HepG2 (cell line): ENCODE results near the gene NRAP. TPM values are rescaled to one million over a fixed set of nuclear protein-coding genes. Genes with fewer than 3 reads are reported as not detected.

Experiments
- ATAC-seq: fragments of 200-7000 bp; cut with Tn5 transposase; 3 replicates; pipeline ENCODE4 v1.9.1; 2020; ENCODE audit warnings: mild to moderate bottlenecking, moderate library complexity
- BruUV-seq: library from RNA; stranded (reverse); fragments of 400-500 nt; replicated peaks from 2 replicates; lab custom pipeline; 2021; lab: Mats Ljungman, UMichigan
- CTCF ChIA-PET: fragments of 300-600 bp; formaldehyde crosslinking; extraction: SDS; loops from one replicate; lab custom pipeline; 2021; ENCODE audit warnings: low total read pairs, inconsistent platforms, low intra/inter-chr PET ratio; lab: Yijun Ruan, JAX
- POLR2A ChIA-PET: fragments of 350-600 bp; sonication (Branson Sonifier 250); formaldehyde crosslinking; loops from one replicate; lab custom pipeline; 2020; ENCODE audit warnings: antibody characterized with exemption, inconsistent platforms; lab: Yijun Ruan, JAX
- DNase-seq: peaks from one replicate; pipeline ENCODE4 v3.0.0-alpha.2; 2015; ENCODE audit warnings: low spot score
- FAIRE-seq: peaks from 3 replicates; lab custom pipeline; 2011; peaks lifted over from hg19 to GRCh38; lab: Jason Lieb, UNC
- H2AFZ ChIP-seq: one replicate; pipeline ENCODE4 v1.6.1; 2011; ENCODE audit warnings: low read length, inconsistent platforms
- H3K27ac ChIP-seq: fragments of 300-600 bp; 3 replicates; pipeline ENCODE4 v1.8.0; 2011; ENCODE audit warnings: mixed run types, mild to moderate bottlenecking, mixed read lengths, low read length, inconsistent platforms; ENCODE audit not compliant: insufficient read depth; ENCODE audit errors: extremely low read length
- H3K27me3 ChIP-seq, 2 experiments: fragments of 200-600 bp in 1 of 2; 2 replicates in 1 of 2; 3 replicates in 1 of 2; pipeline versions ENCODE4 v1.6.0 to v1.8.0; 2011; ENCODE audit warnings: low read length in 2 of 2, mild to moderate bottlenecking in 2 of 2, moderate library complexity in 2 of 2, inconsistent platforms in 1 of 2; ENCODE audit not compliant: insufficient read depth in 2 of 2, control insufficient read depth in 1 of 2
- H3K36me3 ChIP-seq, 2 experiments: fragments of 200-600 bp in 1 of 2; replicated peaks in 1 of 2; 2 replicates in 1 of 2; 3 replicates in 1 of 2; pipeline versions ENCODE4 v1.5.1 to v1.8.0; 2011; ENCODE audit warnings: low read length in 2 of 2, inconsistent platforms in 1 of 2; ENCODE audit not compliant: insufficient read depth in 2 of 2, control insufficient read depth in 1 of 2
- H3K4me1 ChIP-seq: 2 replicates; pipeline ENCODE4 v1.5.1; 2012; ENCODE audit warnings: low read length, inconsistent platforms; ENCODE audit not compliant: insufficient read depth
- H3K4me2 ChIP-seq: 2 replicates; pipeline ENCODE4 v1.6.0; 2011; ENCODE audit warnings: low read depth, low read length, inconsistent platforms
- H3K4me3 ChIP-seq, 3 experiments: fragments of 200-600 bp in 1 of 3; sonication (generic), shearing (Covaris generic) in 1 of 3; replicated peaks in 1 of 3; 2 replicates each; pipeline ENCODE4 v1.5.1; 2011 to 2016; ENCODE audit warnings: low read length in 3 of 3, inconsistent platforms in 2 of 3, low read depth in 2 of 3, mild to moderate bottlenecking in 2 of 3, control low read depth in 1 of 3, mixed read lengths in 1 of 3; ENCODE audit not compliant: insufficient read depth in 1 of 3
- H3K79me2 ChIP-seq: one replicate; pipeline ENCODE4 v1.6.1; 2011; ENCODE audit warnings: low read length, inconsistent platforms; ENCODE audit not compliant: insufficient read depth
- H3K9ac ChIP-seq: 2 replicates; pipeline ENCODE4 v1.6.0; 2011; ENCODE audit warnings: mild to moderate bottlenecking, low read depth, low read length, inconsistent platforms; ENCODE audit not compliant: insufficient read depth
- H3K9me3 ChIP-seq: 2 replicates; pipeline ENCODE4 v1.5.1; 2012; ENCODE audit warnings: mild to moderate bottlenecking, low read length
- H4K20me1 ChIP-seq: 2 replicates; pipeline ENCODE4 v1.6.0; 2011; ENCODE audit warnings: inconsistent platforms, mild to moderate bottlenecking, low read length, moderate library complexity; ENCODE audit not compliant: insufficient read depth
- RARA ChIP-seq: IDR thresholded peaks from 2 replicates; pipeline ENCODE4 v1.6.1; 2016; ENCODE audit warnings: missing genetic modification reagents, missing compliant biosample characterization
- SRSF1 ChIP-seq: fragments of 200-400 bp; formaldehyde crosslinking; optimal IDR thresholded peaks from 2 replicates; pipeline ENCODE3; 2017; ENCODE audit warnings: mild to moderate bottlenecking, low read depth, low read length, moderate library complexity
- U2AF1 ChIP-seq: fragments of 200-400 bp; formaldehyde crosslinking; optimal IDR thresholded peaks from 2 replicates; pipeline ENCODE3; 2017; ENCODE audit warnings: mild to moderate bottlenecking, low read depth, low read length
- ZNF768 ChIP-seq: sonication (generic); formaldehyde crosslinking; IDR thresholded peaks from 2 replicates; pipeline ENCODE4 v1.4.0; 2020; ENCODE audit warnings: missing genetic modification reagents
- WGBS: methylation state at CpG from one replicate; pipeline ENCODE4 v1.1.6; 2017; ENCODE audit warnings: low lambda C conversion rate; 5-methylcytosine and 5-hydroxymethylcytosine counted together
- in situ Hi-C: cut with HindIII; loops from 2 replicates; pipeline ENCODE4 v1.10.0; 2017; ENCODE audit warnings: low pct_unique_long_range_greater_than_20kb; ENCODE audit not compliant: extremely low pct_ligation_motif_present
- intact Hi-C: fragments of 100-400 bp; cut with micrococcal nuclease; formaldehyde crosslinking; loops from one replicate; pipeline ENCODE4 v1.10.0; 2022; ENCODE audit not compliant: unreplicated experiment
- polyA plus RNA-seq, 8 experiments: library from polyadenylated mRNA; depleted of rRNA in 3 of 8; stranded (reverse) in 7 of 8; unstranded in 1 of 8; fragments of >200 nt; fragmentation: Illumina TruSeq in 4 of 8; extraction: Trizol in 4 of 8; gene quantifications; 2 replicates each; pipeline versions ENCODE4 v1.2.1 to v1.2.3, GENCODE V29; 2011 to 2016; ENCODE audit warnings: low read depth in 4 of 8, missing spikeins in 1 of 8, mixed read lengths in 1 of 8; ENCODE audit not compliant: insufficient read depth in 1 of 8
- total RNA-seq, 5 experiments: library from RNA; depleted of rRNA; stranded (reverse); fragments of >200 nt; fragmentation: Illumina TruSeq; extraction: Trizol; gene quantifications; 2 replicates each; pipeline ENCODE4 v1.2.3, GENCODE V29; 2016; ENCODE audit warnings: low read depth in 1 of 5
- TF ChIP-seq, protein P1 (sequence below): sonication (generic); formaldehyde crosslinking; IDR thresholded peaks from 2 replicates; pipeline ENCODE4 v1.4.0; 2020; ENCODE audit warnings: missing genetic modification reagents

The NRAP gene
- total and polyA plus RNA-seq, 2 of the 13 experiments (the other 11 are each of a cell fraction or from before 2014, with no cell fraction given): not detected

DNA sequence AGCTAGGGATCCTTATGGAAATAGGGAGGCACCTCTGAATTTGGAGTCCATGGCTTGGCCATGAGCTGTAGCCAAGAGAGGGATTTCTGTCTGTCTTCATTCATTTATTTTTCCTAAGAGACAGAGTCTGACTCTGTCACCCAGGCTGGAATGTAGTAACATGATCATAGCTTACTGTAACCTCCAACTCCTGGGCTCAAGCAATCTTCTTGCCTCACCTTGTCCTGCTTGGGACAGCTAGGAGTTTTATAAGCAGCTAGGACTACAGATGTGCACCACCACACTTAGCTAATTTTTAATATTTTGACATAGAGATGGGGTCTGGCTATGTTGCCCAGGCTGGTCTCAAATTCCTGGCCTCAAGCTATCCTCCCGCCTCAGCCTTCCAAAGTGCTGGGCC is 119.4 kb downstream of the NRAP start (continued):
- TF ChIP-seq, protein P1, sequence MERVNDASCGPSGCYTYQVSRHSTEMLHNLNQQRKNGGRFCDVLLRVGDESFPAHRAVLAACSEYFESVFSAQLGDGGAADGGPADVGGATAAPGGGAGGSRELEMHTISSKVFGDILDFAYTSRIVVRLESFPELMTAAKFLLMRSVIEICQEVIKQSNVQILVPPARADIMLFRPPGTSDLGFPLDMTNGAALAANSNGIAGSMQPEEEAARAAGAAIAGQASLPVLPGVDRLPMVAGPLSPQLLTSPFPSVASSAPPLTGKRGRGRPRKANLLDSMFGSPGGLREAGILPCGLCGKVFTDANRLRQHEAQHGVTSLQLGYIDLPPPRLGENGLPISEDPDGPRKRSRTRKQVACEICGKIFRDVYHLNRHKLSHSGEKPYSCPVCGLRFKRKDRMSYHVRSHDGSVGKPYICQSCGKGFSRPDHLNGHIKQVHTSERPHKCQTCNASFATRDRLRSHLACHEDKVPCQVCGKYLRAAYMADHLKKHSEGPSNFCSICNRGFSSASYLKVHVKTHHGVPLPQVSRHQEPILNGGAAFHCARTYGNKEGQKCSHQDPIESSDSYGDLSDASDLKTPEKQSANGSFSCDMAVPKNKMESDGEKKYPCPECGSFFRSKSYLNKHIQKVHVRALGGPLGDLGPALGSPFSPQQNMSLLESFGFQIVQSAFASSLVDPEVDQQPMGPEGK (CRISPR knock-in tag): no peak
- TF ChIP-seq SRSF1 (no peak), U2AF1 (no peak)

DNA sequence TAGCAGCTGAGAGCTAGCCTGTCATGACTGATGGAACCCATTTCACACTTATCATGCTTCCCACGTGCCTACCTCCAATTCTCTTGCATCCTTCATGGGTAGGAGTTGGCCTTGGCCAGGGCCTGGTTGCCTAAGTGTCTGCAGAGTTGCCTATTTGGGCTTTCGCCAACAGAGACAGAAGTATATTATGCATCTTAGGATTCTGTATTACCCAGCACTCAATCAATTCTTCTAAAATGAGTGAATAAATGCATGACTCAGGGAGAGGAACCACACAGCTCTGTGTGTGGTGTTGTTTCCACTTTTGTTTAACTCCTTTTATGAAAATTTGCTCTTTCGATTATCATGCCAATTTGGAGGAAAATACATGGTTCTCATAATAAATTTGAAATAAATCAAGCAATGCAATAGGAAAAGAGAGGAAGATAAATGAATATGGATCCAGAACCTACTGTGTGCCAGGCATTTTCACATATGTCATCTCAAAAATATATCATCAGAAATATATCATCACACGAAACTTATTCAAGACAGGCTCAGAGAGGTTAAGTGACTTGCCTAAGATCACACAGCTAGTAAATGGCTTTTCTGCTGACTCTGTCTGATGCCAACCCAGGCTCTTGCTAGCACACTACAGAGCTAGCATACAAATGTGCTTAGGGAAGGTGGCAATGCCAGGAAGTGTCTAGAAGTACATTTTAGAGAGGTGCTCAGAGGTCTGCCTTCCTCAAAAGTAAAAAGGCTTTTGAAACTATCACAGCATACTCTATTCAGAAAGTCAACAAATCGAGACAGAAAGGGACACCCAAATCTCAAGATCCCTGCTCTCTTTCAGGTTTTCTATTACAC is 120.5 kb downstream of the NRAP start:
- no peaks in the 10 kb centered on the region for H3K27me3 ChIP-seq
- no peak overlapping the region for H3K27ac ChIP-seq
- no peaks in the 10 kb centered on the region for H3K9me3 ChIP-seq
- no peak for ATAC-seq
- peaks cover 44% of the 10 kb centered on the region for H3K4me1 ChIP-seq
- DNase-seq: no peak
- H4K20me1 ChIP-seq: no peaks in the 10 kb centered on the region
- no peaks in the 10 kb centered on the region for H3K36me3 ChIP-seq
- no peaks in the 10 kb centered on the region for H3K79me2 ChIP-seq
- ChIA-PET CTCF (no interaction called here), POLR2A (no interaction called here)
- intact Hi-C loops: no loop called here
- in situ Hi-C loops: no loop called here
- no TSS peak for BruUV-seq
- 34% methylated on average over 5 of the region's 5 CpGs for WGBS
- no peak overlapping the region for H3K4me3 ChIP-seq
- FAIRE-seq: no peak
- TF ChIP-seq RARA (CRISPR knock-in tag) (no peak), ZNF768 (CRISPR knock-in tag) (peak; percentile 29; the same call in 1 of the 2 replicates)
- TF ChIP-seq, all 625 proteins: peak for 1
- H3K4me2 ChIP-seq: no peak overlapping the region
- no peak overlapping the region for H3K9ac ChIP-seq
- no peak overlapping the region for H2AFZ ChIP-seq
